Ovary (tissue), 9 donors: ENCODE data around the gene CATSPERE. TPM values are rescaled to one million over a fixed set of nuclear protein-coding genes. Genes with fewer than 3 reads are reported as not detected.

Source experiments
- DNase-seq, 5 donors: peaks; one replicate each; pipeline ENCODE4 v3.0.0-alpha.2; 2019 to 2020
- H3K27ac ChIP-seq, 2 donors: fragments of 200-600 bp; one replicate each; pipeline versions ENCODE4 v1.5.1 to v1.8.0; 2019 to 2022
- H3K27me3 ChIP-seq: fragments of 200-600 bp; one replicate; pipeline ENCODE4 v1.8.0; 2022
- H3K36me3 ChIP-seq: fragments of 200-600 bp; sonication (generic); one replicate; pipeline ENCODE4 v1.5.1; 2019
- H3K4me1 ChIP-seq: one replicate; pipeline ENCODE4 v1.8.1; 2013; ENCODE audit warnings: mild to moderate bottlenecking, moderate library complexity; ENCODE audit not compliant: insufficient read depth
- H3K4me3 ChIP-seq: fragments of 200-600 bp; sonication (generic); one replicate; pipeline ENCODE4 v1.5.1; 2017
- H3K9me3 ChIP-seq, 2 donors: fragments of 200-600 bp in 1 of 2; sonication (generic) in 1 of 2; one replicate each; pipeline versions ENCODE4 v1.5.1 to v1.8.1; 2013 to 2019; ENCODE audit warnings: mild to moderate bottlenecking in 1 of 2, moderate library complexity in 1 of 2
- CTCF ChIP-seq, 3 donors: fragments of 450-650 bp in 2 of 3; fragments of 200-600 bp in 1 of 3; IDR thresholded peaks; one replicate each; pipeline versions ENCODE4 v1.5.1 to v1.8.0; 2016 to 2022; ENCODE audit warnings: antibody characterized with exemption in 3 of 3, mild to moderate bottlenecking in 1 of 3
- EP300 ChIP-seq: sonication (generic); formaldehyde crosslinking; IDR thresholded peaks from one replicate; pipeline ENCODE4 v1.6.1; 2017; ENCODE audit warnings: antibody characterized with exemption
- POLR2A ChIP-seq: fragments of 450-650 bp; IDR thresholded peaks from one replicate; pipeline ENCODE4 v1.6.1; 2017; ENCODE audit warnings: antibody characterized with exemption, mild to moderate bottlenecking, moderate library complexity
- WGBS, 3 donors: extraction: QIAGEN DNeasy Blood & Tissue Kit in 1 of 3; methylation state at CpG; one replicate each; pipeline versions ENCODE4 v1.1.5 to v1.1.7; 2013 to 2017; 5-methylcytosine and 5-hydroxymethylcytosine counted together
- intact Hi-C, 4 donors: fragments of 100-400 bp; cut with DNase I; formaldehyde crosslinking; loops; one replicate each; pipeline versions ENCODE4 v1.11.0 to v1.15.1; 2022 to 2023
- polyA plus RNA-seq, 2 donors: library from polyadenylated mRNA; stranded (reverse); fragments of 200-250 nt in 1 of 2; fragments of 350-450 nt in 1 of 2; fragmentation: Illumina TruSeq in 1 of 2; extraction: RNeasy Lipid Tissue Mini Kit (QIAGEN cat#74804) in 1 of 2; gene quantifications; one replicate each; pipeline ENCODE4 v1.2.3, GENCODE V29; 2013 to 2014
- total RNA-seq, 7 donors: library from RNA; depleted of rRNA in 2 of 7; stranded (reverse); fragments of >200 nt in 2 of 7; fragmentation: NEBNext Ultra II Directional in 3 of 7; extraction: Animal tissue kit (Norgen Biotek cat#: 25700) in 3 of 7; gene quantifications; one replicate each; pipeline versions ENCODE4 v1.1.0 to v1.2.4, GENCODE V29; 2016 to 2023
- donor health status: DM: no; HTN: no; CAD: no; lungs with moderate emphysema.
- donor health status: DM: no; HTN: no; CAD: no.
- donor health status: Bipolar disorder and iron deficiency.
- donor health status: DM: yes; HTN: yes; CAD: no.
- donor health status: DM: no; HTN: no; CAD: no.
- donor health status: DM: yes; HTN: yes; CAD: no.

Gene CATSPERE
- total and polyA plus RNA-seq, 9 donors: 0.70 to 3.2 (median 2.1) TPM

DNA sequence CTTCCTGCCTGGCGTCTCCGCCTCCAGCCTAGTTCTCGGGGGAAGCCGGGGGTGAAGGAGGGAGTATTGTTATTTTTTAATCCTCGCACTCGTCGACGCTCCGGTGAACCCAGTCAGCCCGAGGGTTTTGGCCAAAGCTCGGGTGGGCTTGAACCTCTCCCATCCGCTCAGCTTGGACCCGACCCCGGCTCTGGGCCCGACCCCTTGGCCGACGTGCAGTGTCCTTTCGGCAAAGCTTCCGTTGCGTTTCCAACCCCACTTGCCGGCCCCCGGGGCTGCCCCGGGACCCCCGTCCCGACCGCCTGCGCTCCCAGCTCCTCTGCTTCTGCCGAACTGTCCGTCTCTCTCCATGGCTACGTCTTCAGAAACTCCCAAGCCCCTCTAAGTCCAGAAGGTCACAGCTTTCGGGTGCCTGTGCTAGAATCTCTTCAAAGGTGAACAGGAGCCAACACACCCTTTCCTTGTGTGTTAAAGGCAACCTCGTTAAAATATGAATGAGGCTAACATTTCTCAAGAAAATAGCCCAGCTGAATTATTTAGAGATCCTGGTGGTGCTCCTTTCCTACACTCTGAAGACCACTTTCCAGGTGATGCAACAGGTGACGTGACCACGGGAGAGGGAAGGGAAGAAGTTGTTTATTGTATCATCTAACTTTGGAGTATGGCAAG, 192.5 kb downstream of the CATSPERE start:
- Histone ChIP-seq H3K27me3 (no peaks in the 10 kb centered on the region), H3K36me3 (no peaks in the 10 kb centered on the region), H3K9me3 (no peaks in the 10 kb centered on the region), H3K4me3 (peak overlapping the region; percentile 82), H3K4me1 (peaks cover 2% of the 10 kb centered on the region), H3K27ac (peak overlapping the region; percentile 79 to 85)
- intact Hi-C loops: loop anchor here in 1 of 4 donors (10.0 kb wide), 1 partner anchor 211 kb away; the partner anchor contains the start of gene HNRNPU
- WGBS, 3 donors: 0 to 1% (median 1%) methylated on average over 31 to 34 of the region's 34 CpGs
- no peak for TF ChIP-seq EP300
- TF ChIP-seq POLR2A: no peak
- TF ChIP-seq CTCF (IDR thresholded peaks at IDR 0.05): no peak
- DNase-seq: peak in 1 of 5 donors; percentile 67

DNA sequence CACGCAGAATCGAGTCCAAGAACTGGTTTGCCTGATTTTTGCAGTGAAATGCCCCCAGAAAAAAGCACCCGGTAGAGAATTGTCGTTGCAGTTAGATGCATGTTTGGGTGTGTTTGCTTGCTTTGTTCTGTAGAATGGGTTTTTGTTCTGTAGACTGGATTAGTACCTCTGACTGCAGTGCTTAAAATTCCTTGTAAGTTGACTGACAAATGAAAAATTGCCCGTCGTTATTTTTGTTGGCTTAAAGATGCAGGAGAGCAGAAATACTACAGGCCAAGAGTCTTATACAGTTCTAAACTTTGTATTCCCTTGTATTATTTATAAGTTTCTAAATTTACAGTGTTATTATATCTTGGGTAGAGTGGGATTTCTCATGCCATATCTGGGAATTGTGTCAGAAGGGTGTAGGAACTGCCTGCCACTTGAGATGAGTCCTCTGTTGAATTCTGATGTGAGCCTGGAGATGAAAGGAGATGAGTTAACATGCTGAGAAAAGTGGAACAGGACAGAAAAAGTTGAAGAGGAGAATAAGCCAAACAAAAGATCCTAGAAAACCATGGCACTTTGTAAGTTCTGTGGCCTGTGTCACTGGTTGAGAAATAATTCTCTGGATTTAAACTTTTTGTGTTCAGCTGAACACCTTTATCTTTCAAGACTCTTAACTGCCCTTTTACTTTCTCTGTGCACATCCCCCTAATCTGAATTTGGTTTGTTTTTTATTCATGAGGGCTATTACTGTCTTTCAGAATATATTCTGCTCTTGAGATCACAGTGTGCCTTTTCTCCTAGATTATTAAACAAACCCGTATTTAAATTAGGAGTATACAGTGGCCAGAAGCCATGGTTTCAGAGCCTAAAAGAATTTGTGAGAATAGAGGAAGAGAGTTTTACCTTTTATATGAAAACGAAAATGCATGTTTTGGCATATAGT, 193.3 kb downstream of the CATSPERE start:
- WGBS, 3 donors: 10 to 14% (median 12%) methylated on average over 8 of the region's 8 CpGs
- TF ChIP-seq EP300 (no peak), POLR2A (no peak)
- Histone ChIP-seq H3K27me3 (no peaks in the 10 kb centered on the region), H3K36me3 (no peaks in the 10 kb centered on the region), H3K4me1 (peaks cover 2% of the 10 kb centered on the region), H3K9me3 (no peaks in the 10 kb centered on the region), H3K4me3 (peak overlapping the region; percentile 82), H3K27ac (no peak overlapping the region)
- DNase-seq: no peak
- intact Hi-C loops: loop anchor here in 1 of 4 donors (10.0 kb wide), 1 partner anchor 210 kb away; the partner anchor contains the start of gene HNRNPU

DNA sequence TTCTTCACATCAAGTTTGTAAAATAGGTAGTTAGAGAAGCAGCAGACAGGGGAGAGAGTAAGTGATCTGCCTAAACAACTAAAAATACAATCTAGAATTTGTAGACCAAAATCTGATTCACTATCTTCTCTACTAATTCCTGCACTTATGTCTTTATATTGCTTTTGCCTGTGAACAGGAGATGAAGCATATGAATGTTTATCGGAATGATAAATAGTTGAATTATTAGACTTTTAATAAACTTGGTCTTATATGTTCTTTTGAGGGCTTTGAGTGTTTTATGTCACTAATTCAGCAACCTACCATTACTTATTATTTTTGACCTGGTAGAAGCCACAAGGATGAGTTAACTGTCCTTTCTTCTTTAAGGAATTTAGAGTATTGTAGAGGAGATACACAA, 194.1 kb downstream of the CATSPERE start:
- Histone ChIP-seq H3K9me3 (no peaks in the 10 kb centered on the region), H3K4me3 (no peak overlapping the region), H3K36me3 (no peaks in the 10 kb centered on the region), H3K27ac (no peak overlapping the region), H3K4me1 (peaks cover 2% of the 10 kb centered on the region), H3K27me3 (no peaks in the 10 kb centered on the region)
- TF ChIP-seq EP300: no peak
- TF ChIP-seq POLR2A: no peak
- TF ChIP-seq CTCF (IDR thresholded peaks at IDR 0.05): no peak
- intact Hi-C loops: loop anchor here in 1 of 4 donors (10.0 kb wide), 1 partner anchor 210 kb away; the partner anchor contains the start of gene HNRNPU
- WGBS, 3 donors: 92 to 96% (median 93%) methylated on average over 1 of the region's 1 CpG
- DNase-seq: no peak

- Histone ChIP-seq H3K36me3 (no peaks in the 10 kb centered on the region), H3K4me3 (no peak overlapping the region), H3K9me3 (no peaks in the 10 kb centered on the region), H3K27ac (no peak overlapping the region), H3K4me1 (peaks cover 2% of the 10 kb centered on the region), H3K27me3 (no peaks in the 10 kb centered on the region)
- 88 to 89% (median 88%) methylated on average over 3 of the region's 3 CpGs for WGBS, 3 donors
- no peak for DNase-seq
- intact Hi-C loops: loop anchor here in 1 of 4 donors (10.0 kb wide), 1 partner anchor 207 kb away; the partner anchor contains the start of gene HNRNPU
- TF ChIP-seq EP300 (no peak), POLR2A (no peak), CTCF (IDR thresholded peaks at IDR 0.05) (no peak)
Measured at GRCh38 chr1:244657421-244657820, 196.3 kb downstream of the CATSPERE start.
